CD4-positive, alpha-beta T cell treated with Interleukin-4 for 1 hour (primary cell): ENCODE data around the gene CDC23.
"Not testable (repeated sequence)": the region's sequence is repeated elsewhere in the genome, so short reads cannot be mapped to it uniquely, and the experiment has no call there.

Source experiments
- DNase-seq, 2 donors: peaks; one replicate each; pipeline ENCODE4 v3.0.0-alpha.2; 2020 to 2022

CDC23 gene

DNA sequence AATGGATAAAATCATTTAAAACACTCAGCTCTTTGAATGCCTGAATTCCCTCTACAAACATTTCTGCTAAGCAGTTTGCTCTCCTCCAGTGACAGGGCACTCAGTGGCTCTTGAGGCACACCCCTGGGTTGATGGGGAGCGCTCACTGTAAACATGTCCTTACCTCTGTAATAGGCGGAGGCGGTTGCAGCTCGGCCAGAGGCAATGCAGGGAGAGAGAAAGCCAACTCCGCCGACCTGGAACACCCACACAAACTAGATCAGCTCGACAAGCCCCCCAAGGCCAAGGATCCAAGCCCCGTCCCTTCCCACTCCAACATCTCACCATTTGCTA is 329 bp downstream of the CDC23 start:
- DNase-seq = no peak

DNA sequence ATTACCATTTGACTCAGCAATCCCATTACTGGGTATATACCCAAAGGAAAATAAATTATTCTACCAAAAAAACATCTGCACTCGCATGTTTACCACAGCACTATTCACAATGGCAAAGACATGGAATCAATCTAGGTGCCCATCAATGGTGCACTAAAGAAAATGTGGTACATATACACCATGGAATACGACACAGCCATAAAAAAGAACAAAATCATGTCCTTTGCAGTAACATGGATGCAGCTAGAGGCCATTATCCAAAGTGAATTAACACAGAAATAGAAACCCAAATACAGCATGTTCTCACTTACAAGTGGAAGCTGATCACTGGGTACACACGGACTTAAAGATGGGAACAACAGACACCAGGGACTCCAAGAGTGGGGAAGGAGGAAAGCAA is 2.1 kb downstream of the CDC23 start:
- no peak for DNase-seq

DNA sequence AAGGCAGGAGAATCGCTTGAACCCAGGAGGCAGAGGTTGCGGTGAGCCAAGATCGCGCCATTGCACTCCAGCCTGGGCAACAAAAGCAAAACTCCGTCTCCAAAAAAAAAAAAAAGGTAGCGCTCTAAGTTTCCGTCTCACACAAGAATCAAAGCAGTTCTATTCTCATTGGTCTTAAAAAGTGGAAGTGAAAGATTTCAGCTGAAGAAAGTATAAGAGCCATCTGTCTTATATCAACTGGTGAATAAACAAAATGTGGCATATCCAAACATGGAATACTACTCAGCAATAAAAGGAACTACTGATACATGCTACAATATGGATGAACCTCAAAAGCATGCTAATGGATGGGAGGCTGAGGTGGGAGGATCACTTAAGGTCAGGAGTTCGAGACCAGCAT is 19.3 kb downstream of the CDC23 start:
- DNase-seq = not testable (repeated sequence)

DNA sequence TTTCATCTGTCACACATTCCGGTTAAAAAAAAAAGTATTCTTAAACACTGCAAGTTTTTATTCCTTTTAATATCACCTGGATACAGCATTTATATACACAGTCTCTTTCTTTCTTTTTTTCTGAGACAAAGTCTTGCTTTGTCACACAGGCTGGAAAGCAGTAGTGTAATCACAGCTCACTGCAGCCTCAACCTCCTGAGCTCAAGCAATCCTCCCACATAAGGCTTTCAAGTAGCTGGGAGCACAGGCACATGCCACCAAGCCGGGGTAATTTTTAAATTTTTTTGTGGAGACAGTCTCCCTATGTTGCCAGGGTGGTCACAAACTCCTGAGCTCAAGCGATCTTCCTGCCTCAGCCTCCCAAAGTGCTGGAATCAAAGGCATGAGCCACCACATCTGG is 20.3 kb downstream of the CDC23 start:
- no peak for DNase-seq

DNA sequence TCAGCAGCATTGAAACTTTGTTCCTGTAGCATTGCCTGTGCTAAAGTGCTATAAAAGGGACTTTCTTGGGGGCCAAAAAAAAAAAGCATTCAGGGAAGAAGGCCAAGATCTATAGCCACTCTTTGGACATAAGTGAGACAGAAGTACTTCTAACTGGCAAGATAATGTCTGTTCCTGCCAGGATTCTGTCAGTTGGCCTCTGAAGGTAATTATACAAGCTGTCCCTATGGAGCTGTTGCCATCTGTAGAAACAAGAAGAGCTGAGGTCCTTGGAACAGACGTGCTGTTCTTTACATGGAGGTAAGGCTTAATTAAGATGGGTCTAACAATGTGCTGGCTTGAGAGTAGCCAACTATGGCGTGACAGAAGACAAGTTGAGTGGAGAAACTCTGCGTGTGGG is 24.5 kb downstream of the CDC23 start:
- no peak for DNase-seq

DNA sequence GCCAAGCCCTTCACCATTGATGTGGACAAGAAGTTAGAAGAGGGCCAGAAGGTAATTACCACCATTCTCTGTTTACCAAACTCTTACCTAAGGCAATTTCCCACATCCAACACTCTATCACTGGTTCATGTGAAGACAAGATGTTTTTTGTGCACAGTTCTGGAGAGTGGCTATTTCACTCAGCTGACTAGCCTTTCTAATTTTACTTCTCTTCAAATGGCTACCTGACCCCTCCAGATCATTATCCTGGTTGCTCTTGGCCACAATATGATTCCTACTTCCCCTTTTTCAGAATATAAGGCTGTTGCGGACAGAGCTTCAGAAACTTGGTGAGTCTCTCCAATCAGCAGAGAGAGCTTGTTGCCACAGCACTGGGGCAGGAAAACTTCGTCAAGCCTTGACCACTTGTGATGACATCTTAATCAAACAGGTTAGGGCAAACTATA is 27.1 kb downstream of the CDC23 start:
- no peak for DNase-seq

DNA sequence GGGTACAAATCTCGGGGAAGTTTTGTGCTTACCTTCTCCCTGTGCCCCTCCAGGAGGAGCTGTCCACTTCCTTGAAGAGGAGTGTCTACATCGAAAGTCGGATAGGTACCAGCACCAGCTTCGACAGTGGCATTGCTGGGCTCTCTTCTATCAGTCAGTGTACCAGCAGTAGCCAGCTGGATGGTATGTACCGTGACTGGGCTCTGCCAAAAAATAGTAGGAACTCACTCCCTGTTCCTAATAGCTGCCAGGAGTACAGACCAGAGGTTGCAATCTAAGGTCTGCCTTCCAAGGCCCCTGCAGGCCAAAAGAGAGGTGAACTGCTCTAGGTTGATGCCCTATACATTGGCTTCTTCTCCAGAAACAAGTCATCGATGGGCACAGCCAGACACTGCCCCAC is 30.3 kb downstream of the CDC23 start:
- DNase-seq = no peak

DNA sequence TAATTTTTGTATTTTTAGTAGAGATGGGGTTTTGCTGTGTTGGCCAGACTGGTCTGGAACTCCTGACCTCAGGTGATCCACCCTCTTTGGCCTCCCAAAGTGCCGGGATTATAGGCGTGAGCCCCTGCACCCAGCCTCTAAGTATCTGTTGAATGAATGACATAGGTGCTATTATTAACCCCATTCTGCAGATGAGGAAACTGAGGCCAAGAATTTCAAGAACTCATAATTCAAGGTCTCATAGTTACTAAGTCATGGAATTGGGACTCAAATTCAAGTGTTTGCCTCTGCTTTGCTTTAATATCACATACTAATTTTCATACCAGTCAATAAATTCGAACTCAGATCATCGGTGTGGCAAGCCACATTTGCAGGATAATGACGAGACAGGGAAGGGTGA is 32.3 kb downstream of the CDC23 start:
- DNase-seq = no peak

DNA sequence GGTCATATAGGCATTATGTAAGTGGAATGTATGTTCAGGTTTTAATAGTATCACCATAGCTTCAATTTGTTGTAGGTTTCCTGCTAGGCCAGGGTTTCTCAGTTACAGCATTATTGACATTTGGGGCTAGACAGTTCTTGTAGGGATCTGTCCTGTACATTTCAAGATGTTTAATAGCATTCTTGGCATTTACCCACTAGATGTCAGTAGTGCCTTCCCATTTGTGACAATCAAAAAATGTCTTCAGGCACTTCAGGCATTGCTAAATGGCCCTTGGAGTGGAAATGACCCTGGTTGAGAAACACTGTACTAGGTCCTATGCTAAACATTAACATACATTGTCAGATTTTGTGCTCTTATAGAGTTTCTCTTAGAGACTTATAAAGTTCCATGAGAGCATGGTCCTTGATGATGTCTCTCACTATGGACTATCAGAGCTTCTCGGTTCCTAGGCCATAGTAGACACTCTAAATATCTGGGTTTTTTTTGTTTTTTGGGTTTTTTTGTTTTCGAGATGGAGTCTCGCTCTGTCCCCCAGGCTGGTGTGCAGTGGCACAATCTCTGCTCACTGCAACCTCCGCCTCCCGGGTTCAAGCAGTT is 32.8 kb downstream of the CDC23 start:
- peak in 1 of 2 donors; percentile 61 for DNase-seq

DNA sequence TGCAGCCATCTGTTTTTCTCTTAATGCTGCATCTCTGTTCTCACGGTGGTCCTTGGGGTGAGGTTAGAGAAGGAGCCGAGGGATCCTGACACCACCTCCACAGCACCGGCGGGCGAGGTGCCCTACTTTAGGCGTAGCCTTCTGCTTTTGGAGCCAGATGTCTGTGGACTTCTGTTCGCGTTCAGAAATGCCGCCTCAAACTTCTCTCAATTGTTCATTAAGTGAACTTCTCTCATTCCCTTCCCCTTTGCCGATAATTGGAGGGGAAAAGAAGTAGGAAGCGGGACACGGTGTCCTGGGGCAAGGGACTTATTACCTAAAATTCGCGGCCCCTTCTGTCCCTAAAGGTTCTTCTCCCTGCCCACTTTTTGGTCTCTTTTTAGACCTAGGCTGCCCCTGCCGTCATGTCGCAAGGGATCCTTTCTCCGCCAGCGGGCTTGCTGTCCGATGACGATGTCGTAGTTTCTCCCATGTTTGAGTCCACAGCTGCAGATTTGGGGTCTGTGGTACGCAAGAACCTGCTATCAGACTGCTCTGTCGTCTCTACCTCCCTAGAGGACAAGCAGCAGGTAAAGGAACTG is 33.8 kb downstream of the CDC23 start:
- DNase-seq = no peak

DNA sequence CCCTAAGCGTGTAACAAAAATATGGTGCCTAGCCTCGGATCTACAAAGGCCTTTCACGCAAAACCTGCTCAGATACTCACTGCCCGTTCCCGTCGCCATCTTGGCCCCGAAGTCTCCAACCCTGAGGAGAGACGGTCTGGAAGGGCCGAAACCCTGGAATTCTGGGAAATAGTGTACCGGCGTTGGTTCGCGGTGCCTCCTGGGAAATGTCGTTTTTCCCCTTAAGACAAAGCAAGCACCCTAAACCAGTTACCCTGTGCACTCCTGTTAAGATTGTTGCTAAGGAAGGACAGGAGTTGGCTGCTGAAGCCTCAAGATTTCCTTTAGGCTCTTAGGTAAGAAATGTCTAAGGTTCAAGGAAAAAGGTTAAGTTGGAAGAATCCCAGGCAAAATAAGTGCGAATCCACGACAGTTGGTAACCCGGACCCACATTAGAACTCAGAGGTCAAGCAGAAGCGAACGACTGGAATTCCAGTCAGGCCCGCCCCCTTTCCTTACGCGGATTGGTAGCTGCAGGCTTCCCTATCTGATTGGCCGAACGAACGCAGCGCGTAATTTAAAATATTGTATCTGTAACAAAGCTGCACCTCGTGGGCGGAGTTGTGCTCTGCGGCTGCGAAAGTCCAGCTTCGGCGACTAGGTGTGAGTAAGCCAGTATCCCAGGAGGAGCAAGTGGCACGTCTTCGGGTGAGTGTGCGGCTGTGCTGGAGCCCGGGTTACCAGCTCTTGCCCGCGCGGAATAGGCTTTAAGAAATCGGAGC is 34.4 kb downstream of the CDC23 start, which contains the start of the genes BRD8 and KIF20A:
Gene BRD8, minus strand, starts transcription at position 115 of the 761 bp plus-strand sequence. Its CDS starts 16 bp downstream, at position 99.
Gene KIF20A, plus strand, starts transcription at position 597 of the 761 bp plus-strand sequence. CDS start 569 bp downstream, outside the sequence.
- peak; percentile 93 to 94 for DNase-seq

DNA sequence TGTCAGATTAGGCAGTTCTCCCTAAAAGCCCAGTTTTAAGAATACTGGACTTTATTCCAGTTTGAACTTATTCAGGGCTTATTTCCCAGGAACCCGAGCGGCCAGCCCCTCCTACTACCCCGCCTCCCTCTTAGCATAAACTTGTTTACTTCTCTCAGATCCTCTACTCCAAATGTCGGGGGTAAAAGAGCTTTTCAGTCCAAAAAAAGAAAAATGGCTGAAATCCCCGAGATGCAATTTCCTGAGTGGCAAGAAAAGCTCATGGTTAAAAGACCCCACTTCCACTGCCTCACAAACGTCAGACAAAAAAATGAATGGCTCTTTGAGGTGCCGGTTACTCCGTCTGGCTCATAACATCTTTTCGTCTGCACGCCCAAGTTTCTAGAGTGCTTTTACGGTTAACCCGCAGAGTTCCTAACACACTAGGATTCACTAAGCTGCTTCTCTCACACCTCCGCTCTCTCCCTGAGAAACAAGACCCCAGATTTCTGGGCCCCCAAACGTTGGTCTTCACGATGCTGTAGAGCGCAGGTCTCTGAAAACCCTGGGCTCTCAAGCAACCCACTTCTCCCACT is 35.1 kb downstream of the CDC23 start:
- peak in 1 of 2 donors; percentile 38 for DNase-seq

DNA sequence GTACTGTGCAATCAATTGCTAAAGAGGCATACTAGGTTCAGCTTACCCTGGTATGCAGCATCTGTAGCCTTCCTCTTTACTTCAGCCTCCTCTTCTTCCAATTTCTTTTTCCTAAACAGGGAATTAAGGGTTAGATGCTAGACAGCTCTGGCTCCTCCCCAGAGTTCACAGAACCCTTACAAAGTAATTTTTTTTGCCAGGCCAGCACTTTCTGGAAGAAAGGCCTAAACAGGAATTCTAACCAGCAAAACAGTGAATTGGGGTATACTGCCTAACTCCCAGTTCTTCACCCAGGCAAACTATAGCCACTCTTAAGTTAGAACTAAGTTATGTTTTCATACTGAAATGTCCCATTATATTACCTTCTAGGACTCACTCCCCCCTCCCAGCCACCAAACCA is 42.8 kb downstream of the CDC23 start:
- DNase-seq = no peak

DNA sequence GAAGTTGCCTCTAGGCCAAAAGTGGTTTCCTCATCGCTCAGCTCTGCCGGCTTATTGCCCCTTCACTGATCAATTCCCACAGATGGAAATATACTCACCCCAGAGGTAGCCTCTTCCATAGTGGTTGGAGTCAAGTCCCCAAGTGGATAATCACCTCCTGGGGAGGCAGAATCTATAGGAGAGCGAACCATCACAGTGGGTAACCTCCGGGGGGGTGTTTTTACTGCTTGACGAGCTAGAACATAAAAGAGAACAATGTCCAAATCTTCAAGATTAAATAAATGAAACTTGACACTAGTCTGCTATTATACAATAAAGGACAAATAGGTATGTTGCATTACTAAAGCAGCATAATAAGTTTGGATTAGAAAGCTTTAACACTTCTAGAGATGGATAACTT is 44.0 kb downstream of the CDC23 start:
- no peak for DNase-seq

DNA sequence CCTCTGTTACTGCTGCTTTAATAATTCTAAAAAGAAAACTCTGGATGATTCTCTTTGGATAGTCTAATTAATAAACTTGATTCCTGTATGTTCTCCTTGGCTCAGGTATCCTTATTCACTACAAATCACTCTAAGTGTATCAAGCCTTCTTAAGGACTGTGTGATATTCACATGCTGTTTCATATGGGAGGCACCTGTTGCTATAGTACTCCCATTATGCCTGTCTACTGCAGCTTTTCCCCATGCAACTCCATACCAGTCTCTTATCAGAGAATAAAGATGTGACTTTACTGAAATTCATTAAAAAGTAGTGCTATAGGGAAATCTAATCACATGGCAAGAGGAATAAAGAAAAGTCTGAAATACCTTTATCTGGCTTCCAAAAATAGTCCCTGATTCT is 49.4 kb downstream of the CDC23 start:
- no peak for DNase-seq

DNA sequence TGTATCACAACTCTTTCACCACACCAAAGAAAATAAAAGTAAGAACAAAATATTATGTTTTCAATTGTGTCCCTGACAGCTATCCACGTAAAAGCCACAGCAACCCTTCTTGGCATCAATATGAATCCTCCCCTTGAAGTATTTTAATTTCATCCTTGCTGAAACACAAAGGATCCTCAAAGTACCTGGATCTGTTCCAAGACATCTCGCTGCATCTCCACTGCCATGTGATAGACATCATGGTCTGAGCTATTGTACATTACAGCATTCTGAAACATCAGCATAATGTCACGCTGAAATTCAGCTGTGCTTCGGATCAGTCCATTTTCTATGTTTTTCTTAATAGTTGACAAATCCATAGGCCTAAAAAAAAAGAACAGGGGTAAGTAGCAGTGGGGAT is 52.4 kb downstream of the CDC23 start:
- no peak for DNase-seq

DNA sequence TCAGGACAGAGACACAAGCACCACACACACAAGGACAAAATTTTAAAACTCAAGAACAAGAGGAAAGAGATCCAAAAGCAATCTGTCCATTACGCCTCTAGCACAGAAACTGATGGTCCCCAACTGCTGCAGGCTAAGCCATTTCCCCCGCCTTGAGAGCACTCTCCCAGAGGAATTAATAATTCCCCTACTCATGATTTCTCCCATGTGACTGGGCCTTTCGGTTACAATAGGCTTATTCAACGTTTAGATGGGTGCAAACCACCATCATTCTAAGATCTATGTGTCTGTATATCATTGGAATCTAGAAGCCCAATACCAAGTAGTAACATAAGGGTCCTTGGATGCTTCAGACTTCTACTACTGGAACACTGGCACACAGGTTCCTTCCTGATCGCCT is 53.5 kb downstream of the CDC23 start:
- no peak for DNase-seq

DNA sequence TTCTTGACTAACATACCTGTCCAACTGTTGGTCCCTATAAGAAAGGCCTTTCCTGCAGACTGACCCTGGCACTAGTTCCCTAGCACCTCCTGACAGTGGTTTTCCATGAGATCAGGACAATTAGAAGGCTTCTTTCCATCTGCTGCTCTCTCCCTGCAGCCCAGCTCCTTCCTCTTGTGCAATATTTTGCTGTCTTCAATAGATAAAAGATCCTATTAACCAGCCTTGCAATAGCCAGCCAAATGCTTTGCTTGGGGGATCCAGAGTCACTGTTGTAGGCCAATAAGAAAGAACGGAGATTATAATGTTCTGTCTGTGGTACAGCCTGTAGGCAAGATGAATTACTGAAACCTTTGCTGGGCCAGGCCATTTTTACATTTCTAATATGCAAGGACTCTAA is 55.5 kb downstream of the CDC23 start:
- DNase-seq = no peak

DNA sequence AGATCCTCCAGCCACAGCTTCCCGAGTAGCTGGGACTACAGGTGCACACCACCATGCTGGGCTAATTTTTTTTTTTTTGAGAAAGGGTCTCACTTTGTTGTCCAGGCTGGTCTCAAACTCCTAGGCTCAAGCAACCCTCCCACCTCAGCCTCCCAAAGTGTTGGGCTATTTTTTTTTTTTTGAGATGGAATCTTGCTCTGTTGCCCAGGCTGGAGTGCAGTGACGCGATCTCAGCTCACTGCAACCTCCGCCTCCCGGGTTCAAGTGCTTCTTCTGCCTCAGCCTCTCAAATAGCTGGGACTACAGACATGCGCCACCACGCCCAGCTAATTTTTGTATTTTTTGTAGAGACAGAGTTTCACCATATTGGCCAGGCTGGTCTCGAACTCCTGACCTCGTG is 57.1 kb downstream of the CDC23 start:
- not testable (repeated sequence) for DNase-seq

DNA sequence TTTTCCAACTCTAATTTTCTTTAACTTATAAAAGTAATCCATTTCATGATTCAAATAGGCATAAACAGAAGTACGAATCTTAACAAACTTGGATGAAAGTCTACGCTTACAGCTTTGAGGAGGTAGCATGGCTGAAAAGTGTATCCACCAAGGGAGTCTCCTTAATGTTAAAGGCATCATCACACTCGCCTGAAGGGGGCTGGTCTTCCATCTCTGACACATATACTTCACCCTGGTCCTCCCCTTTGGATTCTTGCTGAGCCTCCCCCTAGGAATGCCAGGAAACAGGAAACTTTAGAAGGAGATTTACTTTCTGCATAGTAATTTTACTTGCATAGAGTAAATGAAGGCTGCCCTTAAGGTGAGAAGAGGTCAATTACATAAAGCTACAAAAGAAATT is 63.6 kb downstream of the CDC23 start:
- no peak for DNase-seq

DNA sequence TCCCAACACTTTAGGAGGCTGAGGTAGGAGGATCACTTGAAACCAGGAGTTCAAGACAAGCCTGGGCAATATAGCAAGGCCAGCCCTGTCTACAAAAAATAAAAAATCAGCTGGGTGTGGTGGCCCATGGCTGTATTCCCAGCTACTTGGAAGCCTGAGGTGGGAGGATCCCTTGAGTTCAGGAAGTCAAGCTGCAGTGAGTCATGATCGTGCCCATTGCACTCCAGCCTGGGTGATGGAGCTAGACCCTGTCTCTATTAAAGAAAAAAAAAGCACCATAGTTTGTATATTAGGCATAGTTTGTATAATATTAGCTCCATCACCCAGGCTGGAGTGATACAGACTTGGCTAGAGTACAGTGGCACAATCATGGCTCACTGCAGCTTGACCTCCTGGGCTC is 64.3 kb downstream of the CDC23 start:
- no peak for DNase-seq

DNA sequence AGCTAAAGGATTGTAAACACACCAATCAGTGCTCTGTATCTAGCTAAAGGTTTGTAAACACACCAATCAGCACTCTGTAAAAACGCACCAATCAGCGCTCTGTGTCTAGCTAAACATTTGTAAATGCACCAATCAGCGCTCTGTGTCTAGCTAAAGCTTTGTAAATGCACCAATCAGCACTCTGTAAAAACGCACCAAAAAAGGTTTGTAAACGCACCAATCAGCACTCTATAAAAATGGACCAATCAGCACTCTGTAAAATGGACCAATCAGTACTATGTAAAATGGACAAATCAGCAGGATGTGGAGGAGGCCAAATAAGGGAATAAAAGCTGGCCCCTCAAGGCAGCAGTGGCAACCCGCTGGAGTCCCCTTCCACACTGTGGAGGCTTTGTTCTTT is 69.5 kb downstream of the CDC23 start:
- DNase-seq = not testable (repeated sequence)

DNA sequence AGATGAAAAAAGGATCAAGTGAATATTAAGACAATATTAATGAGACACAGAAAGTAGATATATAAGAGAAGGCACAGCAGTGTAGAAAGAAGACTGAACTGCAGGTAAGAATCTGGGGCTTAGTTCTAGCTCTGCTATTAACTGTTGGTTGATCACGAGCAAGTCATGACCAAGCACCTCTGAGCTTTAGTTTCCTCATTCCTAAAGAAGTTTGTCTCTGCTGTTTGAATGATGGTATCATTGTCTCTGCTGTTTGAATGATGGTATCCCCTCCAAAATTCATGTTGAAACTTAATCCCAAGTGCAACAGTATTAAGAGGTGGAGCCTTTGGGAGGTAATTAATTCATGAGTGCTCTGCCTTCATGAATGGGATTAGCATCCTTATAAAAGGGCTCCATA is 71.4 kb downstream of the CDC23 start:
- no peak for DNase-seq

DNA sequence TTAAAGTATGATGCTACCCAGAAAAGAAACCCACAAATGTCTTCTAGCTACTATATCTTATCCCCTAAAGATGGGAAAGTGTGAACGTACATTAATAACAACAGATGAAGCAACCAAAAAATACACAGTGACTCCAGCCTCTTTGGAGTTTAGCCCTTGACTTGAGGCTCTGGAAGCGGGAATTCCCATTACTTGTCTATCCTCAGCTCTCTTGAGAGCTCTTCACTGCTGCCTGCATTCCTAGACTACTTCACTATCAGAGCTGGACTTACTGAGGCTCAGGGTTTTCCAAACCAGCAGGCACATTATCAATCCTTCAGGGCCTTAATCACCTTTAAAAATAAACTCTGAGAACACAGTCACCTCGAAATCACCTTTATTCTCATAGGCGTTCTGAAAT is 72.9 kb downstream of the CDC23 start:
- no peak for DNase-seq
